Caco-2 (cell line): ENCODE measurements around the gene FAM114A1. TPM values are rescaled to one million over a fixed set of nuclear protein-coding genes. Genes with fewer than 3 reads are reported as not detected.

ENCODE experiments used
- BruUV-seq: library from RNA; stranded (reverse); fragments of 400-500 nt; replicated peaks from 2 replicates; lab custom pipeline; 2021; lab: Mats Ljungman, UMichigan
- CTCF ChIA-PET: fragments of 300-600 bp; sonication (Branson Sonifier 250); formaldehyde crosslinking; loops from one replicate; lab custom pipeline; 2022; ENCODE audit warnings: antibody characterized with exemption; lab: Charles Lee
- POLR2A ChIA-PET: fragments of 300-600 bp; sonication (Branson Sonifier 250); formaldehyde crosslinking; loops from one replicate; lab custom pipeline; 2022; ENCODE audit warnings: antibody characterized with exemption; lab: Charles Lee
- DNase-seq, 2 experiments: peaks; one replicate each; pipeline versions ENCODE4 v3.0.0 to v3.0.0-alpha.2; 2020 to 2022
- H3K27me3 ChIP-seq: replicated peaks from 2 replicates; pipeline ENCODE4 v1.6.0; 2011; ENCODE audit warnings: low read length; ENCODE audit not compliant: control insufficient read depth, insufficient read depth
- H3K36me3 ChIP-seq: 2 replicates; pipeline ENCODE4 v1.5.1; 2011; ENCODE audit warnings: low read length; ENCODE audit not compliant: control insufficient read depth, insufficient read depth
- H3K4me1 ChIP-seq: fragments of 250-450 bp; sonication (Bioruptor Pico); 2 replicates; pipeline ENCODE4 v1.5.1; 2020; ENCODE audit warnings: mild to moderate bottlenecking
- H3K4me3 ChIP-seq: 2 replicates; pipeline ENCODE4 v1.5.1; 2011; ENCODE audit warnings: low read depth, mild to moderate bottlenecking, control low read depth, low read length
- H3K9me3 ChIP-seq: fragments of 250-450 bp; sonication (Bioruptor Pico); 2 replicates; pipeline ENCODE4 v1.5.1; 2020; ENCODE audit warnings: mild to moderate bottlenecking, moderate library complexity
- H3K27ac Mint-ChIP-seq: one replicate; pipeline ENCODE4 v1.8.0; 2022; ENCODE audit warnings: mixed read lengths; ENCODE audit not compliant: unreplicated experiment
- H3K27me3 Mint-ChIP-seq: one replicate; pipeline ENCODE4 v1.8.0; 2022; ENCODE audit warnings: mixed read lengths; ENCODE audit not compliant: insufficient read depth, unreplicated experiment
- H3K36me3 Mint-ChIP-seq: one replicate; pipeline ENCODE4 v1.8.0; 2022; ENCODE audit warnings: mild to moderate bottlenecking, mixed read lengths; ENCODE audit not compliant: insufficient read depth, unreplicated experiment
- H3K4me1 Mint-ChIP-seq: one replicate; pipeline ENCODE4 v1.8.0; 2022; ENCODE audit warnings: low read depth, mixed read lengths; ENCODE audit not compliant: unreplicated experiment
- H3K4me3 Mint-ChIP-seq: one replicate; pipeline ENCODE4 v1.8.0; 2022; ENCODE audit warnings: mild to moderate bottlenecking, moderate library complexity, mixed read lengths; ENCODE audit not compliant: unreplicated experiment
- H3K9me3 Mint-ChIP-seq: one replicate; pipeline ENCODE4 v1.8.0; 2022; ENCODE audit warnings: mixed read lengths; ENCODE audit not compliant: unreplicated experiment
- intact Hi-C: fragments of 100-400 bp; cut with micrococcal nuclease; formaldehyde crosslinking; loops from one replicate; pipeline ENCODE4 v1.10.0; 2022; ENCODE audit not compliant: unreplicated experiment
- total RNA-seq: library from RNA; stranded (reverse); gene quantifications from 2 replicates; pipeline ENCODE4 v1.2.3, GENCODE V29; 2022
- TF ChIP-seq, protein P1 (sequence below), 2 experiments: fragments of 200-600 bp in 1 of 2; IDR thresholded peaks; 1 replicate in 1 of 2; 2 replicates in 1 of 2; pipeline versions ENCODE4 v1.5.1 to v1.8.0; 2011 to 2022; ENCODE audit warnings: antibody characterized with exemption in 1 of 2, control low read depth in 1 of 2, inconsistent platforms in 1 of 2, low read depth in 1 of 2, low read length in 1 of 2, mild to moderate bottlenecking in 1 of 2, moderate library complexity in 1 of 2; ENCODE audit not compliant: insufficient read depth in 1 of 2, severe bottlenecking in 1 of 2, unreplicated experiment in 1 of 2

FAM114A1 gene
- total RNA-seq, 1 experiment from 2014 or later: 20.8 TPM

DNA sequence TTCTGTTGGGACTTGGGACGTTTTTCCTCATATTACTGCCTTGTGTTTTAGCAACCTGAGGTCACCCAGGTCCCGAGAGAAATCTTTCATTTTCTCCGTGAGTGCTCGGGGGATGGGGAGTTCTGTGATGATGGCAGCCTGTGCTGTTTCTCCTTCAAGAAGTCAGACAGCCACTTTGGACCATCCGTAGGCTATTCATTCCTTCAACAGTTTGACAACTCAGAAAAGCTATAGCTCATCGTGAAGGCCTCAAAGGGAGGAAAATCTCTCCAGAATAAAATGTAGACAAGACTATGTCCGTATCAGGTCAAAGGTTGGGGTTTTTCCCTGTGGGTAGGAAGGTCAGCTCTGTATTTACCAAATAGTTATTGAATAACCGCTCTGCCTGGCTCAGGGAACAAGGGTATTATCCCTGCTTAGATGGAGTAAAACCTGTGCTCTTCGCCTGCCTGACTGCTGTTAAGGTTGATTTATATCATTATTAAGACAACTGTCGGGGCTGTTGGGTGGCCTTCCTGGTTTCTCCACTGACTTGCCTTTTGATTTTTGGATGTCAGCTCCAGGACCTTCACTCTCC, 36.6 kb downstream of the FAM114A1 start:
- BruUV-seq: no TSS peak
- Mint-ChIP-seq H3K27me3 (no peaks in the 10 kb centered on the region), H3K4me3 (peak overlapping the region; percentile 57), H3K4me1 (peaks cover 19% of the 10 kb centered on the region), H3K9me3 (no peaks in the 10 kb centered on the region), H3K36me3 (peaks cover 4% of the 10 kb centered on the region), H3K27ac (peak overlapping the region; percentile 40)
- TF ChIP-seq, protein P1, sequence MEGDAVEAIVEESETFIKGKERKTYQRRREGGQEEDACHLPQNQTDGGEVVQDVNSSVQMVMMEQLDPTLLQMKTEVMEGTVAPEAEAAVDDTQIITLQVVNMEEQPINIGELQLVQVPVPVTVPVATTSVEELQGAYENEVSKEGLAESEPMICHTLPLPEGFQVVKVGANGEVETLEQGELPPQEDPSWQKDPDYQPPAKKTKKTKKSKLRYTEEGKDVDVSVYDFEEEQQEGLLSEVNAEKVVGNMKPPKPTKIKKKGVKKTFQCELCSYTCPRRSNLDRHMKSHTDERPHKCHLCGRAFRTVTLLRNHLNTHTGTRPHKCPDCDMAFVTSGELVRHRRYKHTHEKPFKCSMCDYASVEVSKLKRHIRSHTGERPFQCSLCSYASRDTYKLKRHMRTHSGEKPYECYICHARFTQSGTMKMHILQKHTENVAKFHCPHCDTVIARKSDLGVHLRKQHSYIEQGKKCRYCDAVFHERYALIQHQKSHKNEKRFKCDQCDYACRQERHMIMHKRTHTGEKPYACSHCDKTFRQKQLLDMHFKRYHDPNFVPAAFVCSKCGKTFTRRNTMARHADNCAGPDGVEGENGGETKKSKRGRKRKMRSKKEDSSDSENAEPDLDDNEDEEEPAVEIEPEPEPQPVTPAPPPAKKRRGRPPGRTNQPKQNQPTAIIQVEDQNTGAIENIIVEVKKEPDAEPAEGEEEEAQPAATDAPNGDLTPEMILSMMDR (IDR thresholded peaks at IDR 0.05; ENCODE audit: insufficient read depth in 1 of 2, low read depth in 1 of 2, low read length in 1 of 2, severe bottlenecking in 1 of 2, unreplicated experiment in 1 of 2): no peak
- DNase-seq: peak; percentile 47 to 49
- H3K4me1 ChIP-seq: peaks cover 38% of the 10 kb centered on the region
- H3K9me3 ChIP-seq: no peaks in the 10 kb centered on the region
- POLR2A ChIA-PET: interaction anchor here (0.6 kb wide), 1 partner anchor 335 kb away, joined by 3 read pairs; no protein-coding TSS in a partner anchor
- peak overlapping the region; percentile 9 for H3K4me3 ChIP-seq
- H3K27me3 ChIP-seq: no peaks in the 10 kb centered on the region
- CTCF ChIA-PET: interaction anchor here (0.6 to 3.6 kb wide), 3 partner anchors 90 to 230 kb away, joined by 3 to 85 read pairs (median 6); no protein-coding TSS in a partner anchor
- intact Hi-C loops: loop anchor here (1.0 to 10.0 kb wide), 5 partner anchors 89 to 551 kb away; partner anchors contain the start of genes LIAS, RPL9 and WDR19
- H3K36me3 ChIP-seq: no peaks in the 10 kb centered on the region

DNA sequence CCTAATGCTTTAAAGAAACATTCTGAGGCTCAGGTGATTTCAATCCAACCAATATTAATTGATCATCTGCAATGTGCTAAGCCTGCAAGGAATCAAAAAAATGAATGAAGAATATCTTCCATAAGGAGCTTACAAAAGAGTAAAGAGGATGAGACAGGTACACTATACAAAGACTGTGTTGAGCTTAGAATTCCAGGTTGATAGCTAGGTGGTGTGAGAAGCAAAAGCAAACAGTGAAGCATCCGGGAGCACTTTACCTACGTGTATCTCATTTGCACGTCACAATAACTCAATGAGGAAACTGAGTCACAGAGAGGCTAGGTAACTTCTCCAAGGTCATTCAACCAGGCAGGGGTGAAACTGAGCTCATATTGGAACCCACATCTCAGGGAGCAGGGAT, 37.1 kb downstream of the FAM114A1 start:
- no peaks in the 10 kb centered on the region for H3K9me3 Mint-ChIP-seq
- H3K36me3 Mint-ChIP-seq: peaks cover 4% of the 10 kb centered on the region
- POLR2A ChIA-PET: interaction anchor here (0.6 kb wide), 1 partner anchor 335 kb away, joined by 3 read pairs; no protein-coding TSS in a partner anchor
- no peaks in the 10 kb centered on the region for H3K27me3 Mint-ChIP-seq
- Histone ChIP-seq H3K36me3 (no peaks in the 10 kb centered on the region), H3K4me1 (peaks cover 38% of the 10 kb centered on the region), H3K4me3 (peak overlapping the region; percentile 7; the same call in 1 of the 2 replicates), H3K27me3 (no peaks in the 10 kb centered on the region), H3K9me3 (no peaks in the 10 kb centered on the region)
- peaks cover 19% of the 10 kb centered on the region for H3K4me1 Mint-ChIP-seq
- H3K4me3 Mint-ChIP-seq: peak overlapping the region; percentile 57
- intact Hi-C loops: loop anchor here (1.0 to 10.0 kb wide), 5 partner anchors 89 to 550 kb away; partner anchors contain the start of genes LIAS, RPL9 and WDR19
- peak overlapping the region; percentile 40 for H3K27ac Mint-ChIP-seq
- DNase-seq: no peak
- TF ChIP-seq, protein P1 (IDR thresholded peaks at IDR 0.05; ENCODE audit: insufficient read depth in 1 of 2, low read depth in 1 of 2, low read length in 1 of 2, severe bottlenecking in 1 of 2, unreplicated experiment in 1 of 2): no peak
- BruUV-seq: no TSS peak
- CTCF ChIA-PET: interaction anchor here (1.8 to 3.6 kb wide), 2 partner anchors 89 to 230 kb away, joined by 6 to 85 read pairs; no protein-coding TSS in a partner anchor

DNA sequence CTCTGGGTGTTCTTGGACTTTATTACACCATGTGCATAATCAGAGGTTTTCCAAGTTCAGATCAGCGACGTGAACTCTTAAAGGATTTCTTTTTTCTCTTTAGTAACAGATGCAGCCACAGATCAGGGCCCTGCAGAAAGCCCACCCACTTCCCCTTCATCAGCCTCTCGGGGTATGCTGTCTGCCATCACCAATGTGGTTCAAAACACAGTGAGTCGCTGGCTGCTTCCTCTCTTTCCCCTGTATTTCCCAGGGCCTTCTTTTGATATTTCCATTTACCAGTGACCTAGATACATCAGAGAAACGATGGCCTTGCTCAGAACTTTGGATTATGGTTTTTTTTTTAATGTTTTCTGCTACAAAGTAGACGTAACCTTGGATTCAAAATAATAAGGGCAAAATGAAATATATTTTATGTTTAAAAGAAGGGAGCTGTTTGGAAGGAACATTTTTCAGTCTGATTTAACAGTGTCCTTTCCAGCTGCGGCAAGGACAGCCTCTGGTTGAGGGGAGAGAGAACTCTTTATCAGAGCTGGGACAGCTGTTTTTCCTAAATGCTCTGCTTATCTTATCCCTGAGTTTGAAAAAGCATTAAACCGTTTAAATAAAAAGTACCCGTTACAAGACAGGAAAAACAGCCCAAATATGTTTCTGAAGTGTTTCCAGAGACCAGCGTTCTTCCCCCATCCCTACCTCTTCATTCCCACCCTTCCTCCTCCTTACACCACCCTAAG, 38.2 kb downstream of the FAM114A1 start:
- H3K36me3 ChIP-seq: no peaks in the 10 kb centered on the region

More for the DNA sequence above, 38.2 kb downstream of the FAM114A1 start:
- Mint-ChIP-seq H3K4me3 (no peak overlapping the region), H3K36me3 (peaks cover 4% of the 10 kb centered on the region), H3K27ac (peak overlapping the region; percentile 53), H3K4me1 (peaks cover 19% of the 10 kb centered on the region), H3K9me3 (no peaks in the 10 kb centered on the region), H3K27me3 (no peaks in the 10 kb centered on the region)
- H3K4me3 ChIP-seq: no peak overlapping the region
- TF ChIP-seq, protein P1 (IDR thresholded peaks at IDR 0.05; ENCODE audit: insufficient read depth in 1 of 2, low read depth in 1 of 2, low read length in 1 of 2, severe bottlenecking in 1 of 2, unreplicated experiment in 1 of 2): no peak
- POLR2A ChIA-PET: interaction anchor here (0.6 to 1.7 kb wide), 3 partner anchors 18 to 142 kb away, joined by 3 to 5 read pairs (median 5); no protein-coding TSS in a partner anchor
- BruUV-seq: no TSS peak
- H3K27me3 ChIP-seq: no peaks in the 10 kb centered on the region
- no peak for DNase-seq
- peaks cover 38% of the 10 kb centered on the region for H3K4me1 ChIP-seq
- H3K9me3 ChIP-seq: no peaks in the 10 kb centered on the region
- intact Hi-C loops: loop anchor here (10.0 kb wide), 1 partner anchor 549 kb away; the partner anchor contains the start of genes LIAS and RPL9
- CTCF ChIA-PET: interaction anchor here (0.6 to 1.0 kb wide), 2 partner anchors 228 to 229 kb away, joined by 3 read pairs; no protein-coding TSS in a partner anchor
